Erythroblast (primary cell): ENCODE results near the gene CTCF.

Source experiments
- GATA1 ChIP-seq: IDR thresholded peaks from 2 replicates; pipeline ENCODE4 v1.6.1; 2011; ENCODE audit warnings: low read depth, mild to moderate bottlenecking, control low read depth, low read length, moderate library complexity
- POLR2A ChIP-seq: IDR thresholded peaks from 2 replicates; pipeline ENCODE4 v1.6.1; 2011; ENCODE audit warnings: mild to moderate bottlenecking, low read length

GRCh38 chr16:67669499-67670101 lies 107.3 kb downstream of the CTCF start:
- TF ChIP-seq GATA1 (no peak), POLR2A (no peak)
